Cardiac muscle cell (in vitro differentiated cells and primary cell): ENCODE data around the gene ZFR2. TPM values are rescaled to one million over a fixed set of nuclear protein-coding genes. Genes with fewer than 3 reads are reported as not detected.

ENCODE experiments used
- DNase-seq, 2 donors: peaks; one replicate each; pipeline versions ENCODE4 v3.0.0 to v3.0.0-alpha.2; 2010 to 2017; ENCODE audit warnings: low read depth in 1 of 2, low spot score in 1 of 2
- H3K27ac ChIP-seq: fragments of 200-600 bp; sonication (generic); 2 replicates; pipeline ENCODE4 v1.5.1; 2016
- H3K27me3 ChIP-seq: fragments of 200-600 bp; sonication (generic); 2 replicates; pipeline ENCODE4 v1.6.0; 2016; ENCODE audit warnings: control low read depth
- H3K36me3 ChIP-seq: fragments of 200-600 bp; sonication (generic); 2 replicates; pipeline ENCODE4 v1.5.1; 2016; ENCODE audit warnings: control low read depth
- H3K4me1 ChIP-seq: fragments of 200-600 bp; sonication (generic); 2 replicates; pipeline ENCODE4 v1.8.1; 2017; ENCODE audit warnings: low read depth, mild to moderate bottlenecking, mixed run types
- H3K4me3 ChIP-seq: fragments of 200-600 bp; sonication (generic); 2 replicates; pipeline ENCODE4 v1.5.1; 2016; ENCODE audit warnings: mild to moderate bottlenecking
- H3K9me3 ChIP-seq: fragments of 200-600 bp; sonication (generic); 2 replicates; pipeline ENCODE4 v1.5.1; 2017; ENCODE audit warnings: low read depth, mild to moderate bottlenecking, control low read depth
- polyA plus RNA-seq: library from polyadenylated mRNA; unstranded; fragments of >200 nt; fragmentation: Nextera tagmentation; extraction: Ambion mirVana; gene quantifications from 2 replicates; pipeline ENCODE4 v1.2.1, GENCODE V29; 2016
- total RNA-seq: library from RNA; depleted of rRNA; stranded (reverse); fragments of >200 nt; gene quantifications from 2 replicates; pipeline ENCODE4 v1.2.3, GENCODE V29; 2016
- TF ChIP-seq, protein P1 (sequence below): IDR thresholded peaks from 2 replicates; pipeline ENCODE4 v1.5.1; 2012; ENCODE audit warnings: low read depth, mild to moderate bottlenecking, low read length

ZFR2 gene
- total and polyA plus RNA-seq, 2 experiments from 2014 or later, result 18.8 to 44.7 TPM

DNA sequence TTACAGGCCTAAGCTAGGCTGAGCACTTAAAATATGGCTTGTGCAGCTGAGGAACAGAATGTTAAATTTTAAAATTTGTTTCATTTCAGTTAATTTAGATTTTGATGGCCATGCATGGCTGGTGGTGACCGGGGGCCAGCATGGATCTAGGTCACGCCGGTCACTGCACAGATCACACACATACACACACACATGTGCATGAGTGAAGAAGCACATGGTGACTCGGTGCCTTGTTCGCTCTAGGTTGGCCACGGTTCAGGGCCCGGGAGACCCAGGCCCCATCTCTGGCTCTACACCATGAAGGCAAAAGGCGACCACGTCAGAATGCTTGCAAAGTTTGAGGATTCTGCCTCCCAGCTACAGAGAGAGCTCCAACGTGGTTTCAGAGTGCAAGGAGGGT, 28.0 kb downstream of the ZFR2 start:
- Histone ChIP-seq H3K36me3 (no peaks in the 10 kb centered on the region), H3K4me3 (no peak overlapping the region), H3K4me1 (no peaks in the 10 kb centered on the region), H3K27me3 (no peaks in the 10 kb centered on the region), H3K27ac (no peak overlapping the region), H3K9me3 (no peaks in the 10 kb centered on the region)
- DNase-seq, result no peak
- TF ChIP-seq, protein P1, sequence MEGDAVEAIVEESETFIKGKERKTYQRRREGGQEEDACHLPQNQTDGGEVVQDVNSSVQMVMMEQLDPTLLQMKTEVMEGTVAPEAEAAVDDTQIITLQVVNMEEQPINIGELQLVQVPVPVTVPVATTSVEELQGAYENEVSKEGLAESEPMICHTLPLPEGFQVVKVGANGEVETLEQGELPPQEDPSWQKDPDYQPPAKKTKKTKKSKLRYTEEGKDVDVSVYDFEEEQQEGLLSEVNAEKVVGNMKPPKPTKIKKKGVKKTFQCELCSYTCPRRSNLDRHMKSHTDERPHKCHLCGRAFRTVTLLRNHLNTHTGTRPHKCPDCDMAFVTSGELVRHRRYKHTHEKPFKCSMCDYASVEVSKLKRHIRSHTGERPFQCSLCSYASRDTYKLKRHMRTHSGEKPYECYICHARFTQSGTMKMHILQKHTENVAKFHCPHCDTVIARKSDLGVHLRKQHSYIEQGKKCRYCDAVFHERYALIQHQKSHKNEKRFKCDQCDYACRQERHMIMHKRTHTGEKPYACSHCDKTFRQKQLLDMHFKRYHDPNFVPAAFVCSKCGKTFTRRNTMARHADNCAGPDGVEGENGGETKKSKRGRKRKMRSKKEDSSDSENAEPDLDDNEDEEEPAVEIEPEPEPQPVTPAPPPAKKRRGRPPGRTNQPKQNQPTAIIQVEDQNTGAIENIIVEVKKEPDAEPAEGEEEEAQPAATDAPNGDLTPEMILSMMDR, result no peak

DNA sequence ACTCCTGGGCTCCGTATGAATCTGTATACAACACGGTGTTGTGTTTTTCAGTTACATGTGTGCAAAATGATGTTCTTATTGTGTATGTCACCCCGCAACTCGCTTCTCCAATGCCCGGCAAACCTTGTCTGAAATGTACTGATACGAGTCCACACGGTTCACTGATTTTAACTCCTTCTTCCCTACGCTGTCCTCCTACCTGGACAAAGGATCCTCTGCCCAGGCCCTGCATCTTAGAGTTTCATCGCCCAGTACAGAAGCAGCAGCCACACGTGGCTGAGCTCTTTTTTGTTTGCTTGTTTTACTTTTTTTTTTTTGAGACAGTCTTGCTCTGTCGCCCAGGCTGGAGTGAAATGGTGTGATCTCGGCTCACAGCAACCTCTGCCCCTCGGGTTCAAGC, 28.9 kb downstream of the ZFR2 start:
- Histone ChIP-seq H3K27ac (no peak overlapping the region), H3K36me3 (no peaks in the 10 kb centered on the region), H3K9me3 (no peaks in the 10 kb centered on the region), H3K27me3 (no peaks in the 10 kb centered on the region), H3K4me3 (no peak overlapping the region), H3K4me1 (no peaks in the 10 kb centered on the region)
- DNase-seq, result no peak
- TF ChIP-seq, protein P1, result no peak

DNA sequence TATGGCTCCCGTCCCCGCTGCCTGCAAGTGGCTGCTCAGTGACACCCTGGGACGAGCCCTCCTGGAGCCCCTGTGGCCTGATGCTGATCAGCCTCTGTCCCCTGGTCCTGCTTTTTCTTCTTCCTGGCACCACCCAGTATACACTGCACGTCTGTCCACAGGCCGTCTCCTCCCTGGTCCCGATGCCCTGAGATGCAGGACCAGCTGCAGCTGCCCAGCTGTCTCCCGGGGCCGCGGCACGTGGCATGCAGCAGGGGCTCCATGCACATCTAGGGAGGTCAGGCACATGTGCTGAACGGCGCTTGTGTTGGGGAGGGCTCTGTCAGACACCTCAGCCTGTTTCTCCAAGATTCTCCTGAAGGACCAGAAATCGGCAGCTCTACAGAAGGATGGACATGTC, 30.2 kb downstream of the ZFR2 start:
- DNase-seq, result no peak
- Histone ChIP-seq H3K9me3 (no peaks in the 10 kb centered on the region), H3K27ac (no peak overlapping the region), H3K4me1 (no peaks in the 10 kb centered on the region), H3K36me3 (no peaks in the 10 kb centered on the region), H3K4me3 (no peak overlapping the region), H3K27me3 (no peaks in the 10 kb centered on the region)
- TF ChIP-seq, protein P1, result no peak

DNA sequence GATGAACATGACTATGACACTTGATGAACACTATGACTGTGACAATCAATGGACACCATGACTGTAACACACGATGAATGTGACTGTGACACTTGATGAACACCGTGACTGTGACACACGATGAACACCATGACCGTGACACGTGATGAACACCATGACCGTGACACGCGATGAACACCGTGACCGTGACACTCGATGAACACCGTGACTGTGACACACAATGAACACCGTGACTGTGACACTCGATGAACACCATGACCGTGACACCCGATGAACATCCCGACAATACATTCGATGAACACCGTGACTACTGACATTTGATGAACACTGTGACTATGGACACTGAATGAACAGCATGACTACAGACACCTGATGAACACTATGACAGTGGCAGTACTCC, 30.9 kb downstream of the ZFR2 start:
- DNase-seq, result no peak
- H3K4me3 ChIP-seq, result no peak overlapping the region
- H3K36me3 ChIP-seq, result no peaks in the 10 kb centered on the region
- H3K27me3 ChIP-seq, result no peaks in the 10 kb centered on the region
- TF ChIP-seq, protein P1, result no peak
- H3K4me1 ChIP-seq, result no peaks in the 10 kb centered on the region
- H3K9me3 ChIP-seq, result no peaks in the 10 kb centered on the region
- no peak overlapping the region for H3K27ac ChIP-seq

DNA sequence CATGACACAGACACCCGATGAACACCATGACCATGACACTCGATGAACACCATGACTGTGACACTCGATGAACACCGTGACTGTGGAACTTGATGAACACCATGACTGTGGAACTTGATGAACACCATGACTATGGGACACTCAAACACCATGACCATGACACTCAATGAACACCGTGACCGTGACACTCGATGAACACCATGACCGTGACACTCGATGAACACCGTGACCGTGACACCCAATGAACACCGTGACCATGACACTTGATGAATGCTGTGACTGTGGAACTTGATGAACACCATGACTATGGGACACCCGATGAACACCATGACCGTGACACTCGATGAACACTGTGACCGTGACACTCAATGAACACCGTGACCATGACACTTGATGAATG, 31.5 kb downstream of the ZFR2 start:
- no peaks in the 10 kb centered on the region for H3K36me3 ChIP-seq
- no peaks in the 10 kb centered on the region for H3K9me3 ChIP-seq
- H3K27ac ChIP-seq, result no peak overlapping the region
- no peak for DNase-seq
- no peaks in the 10 kb centered on the region for H3K27me3 ChIP-seq
- no peaks in the 10 kb centered on the region for H3K4me1 ChIP-seq
- H3K4me3 ChIP-seq, result no peak overlapping the region
- TF ChIP-seq, protein P1, result no peak

DNA sequence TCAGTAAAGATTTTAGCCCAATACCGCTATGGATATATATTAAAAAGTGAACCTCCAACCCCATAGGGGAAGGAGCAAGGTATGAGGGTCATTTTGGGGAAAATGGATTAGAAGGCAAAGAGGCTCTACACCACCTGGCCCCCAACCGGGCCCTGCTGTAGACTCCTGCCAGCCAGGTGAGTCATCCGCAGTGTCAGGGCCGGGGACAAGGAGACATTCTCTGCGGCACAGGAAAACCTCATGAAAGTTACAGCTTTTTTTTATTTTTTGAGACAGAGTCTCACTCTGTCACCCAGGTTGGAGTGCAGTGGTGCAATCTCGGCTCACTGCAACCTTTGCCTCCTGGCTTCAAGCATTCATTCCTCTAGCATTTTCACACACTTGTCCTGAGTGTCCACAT, 32.0 kb downstream of the ZFR2 start:
- H3K4me3 ChIP-seq, result no peak overlapping the region
- H3K9me3 ChIP-seq, result no peaks in the 10 kb centered on the region
- H3K4me1 ChIP-seq, result no peaks in the 10 kb centered on the region
- no peak for DNase-seq
- TF ChIP-seq, protein P1, result no peak
- H3K27ac ChIP-seq, result no peak overlapping the region
- H3K27me3 ChIP-seq, result no peaks in the 10 kb centered on the region
- H3K36me3 ChIP-seq, result no peaks in the 10 kb centered on the region
